HepG2 (cell line): ENCODE results near the gene ZG16B. TPM values are rescaled to one million over a fixed set of nuclear protein-coding genes. Genes with fewer than 3 reads are reported as not detected.
A peak's percentile ranks its signal among the peaks of the same experiment; 100 is the strongest.

Source experiments
- BATF2 ChIP-seq: sonication (generic); formaldehyde crosslinking; IDR thresholded peaks from 2 replicates; pipeline ENCODE4 v1.8.0; 2022; ENCODE audit warnings: mild to moderate bottlenecking, missing genetic modification reagents, moderate library complexity
- GMEB1 ChIP-seq: sonication (generic); formaldehyde crosslinking; IDR thresholded peaks from 2 replicates; pipeline ENCODE4 v1.5.1; 2020; ENCODE audit warnings: missing genetic modification reagents, mild to moderate bottlenecking, borderline replicate concordance
- HMGXB4 ChIP-seq, 2 experiments: sonication (generic) in 1 of 2; formaldehyde crosslinking in 1 of 2; IDR thresholded peaks; 2 replicates each; pipeline versions ENCODE4 v1.4.0 to v1.6.1; 2018 to 2020; ENCODE audit warnings: missing genetic modification reagents in 2 of 2, borderline replicate concordance in 1 of 2, low read depth in 1 of 2, mild to moderate bottlenecking in 1 of 2, missing biosample characterization in 1 of 2
- KDM5B ChIP-seq: sonication (generic); formaldehyde crosslinking; IDR thresholded peaks from 2 replicates; pipeline ENCODE4 v1.4.0; 2020; ENCODE audit warnings: missing genetic modification reagents, mild to moderate bottlenecking, borderline replicate concordance
- PAWR ChIP-seq: sonication (generic); formaldehyde crosslinking; IDR thresholded peaks from 2 replicates; pipeline ENCODE4 v1.4.0; 2020; ENCODE audit warnings: missing genetic modification reagents, mild to moderate bottlenecking, borderline replicate concordance
- ZMYM3 ChIP-seq: sonication (generic); formaldehyde crosslinking; IDR thresholded peaks from 2 replicates; pipeline ENCODE4 v1.5.1; 2020; ENCODE audit warnings: mild to moderate bottlenecking, missing genetic modification reagents
- ZNF776 ChIP-seq: sonication (generic); formaldehyde crosslinking; IDR thresholded peaks from 2 replicates; pipeline ENCODE4 v1.4.0; 2020; ENCODE audit warnings: mild to moderate bottlenecking, missing genetic modification reagents
- ZNF777 ChIP-seq: sonication (generic); formaldehyde crosslinking; IDR thresholded peaks from 2 replicates; pipeline ENCODE4 v1.4.0; 2020; ENCODE audit warnings: missing genetic modification reagents
- ZNF878 ChIP-seq: sonication (generic); formaldehyde crosslinking; IDR thresholded peaks from 2 replicates; pipeline ENCODE4 v1.8.1; 2023; ENCODE audit warnings: mild to moderate bottlenecking, missing genetic modification reagents, moderate library complexity
- polyA plus RNA-seq, 8 experiments: library from polyadenylated mRNA; depleted of rRNA in 3 of 8; stranded (reverse) in 7 of 8; unstranded in 1 of 8; fragments of >200 nt; fragmentation: Illumina TruSeq in 4 of 8; extraction: Trizol in 4 of 8; gene quantifications; 2 replicates each; pipeline versions ENCODE4 v1.2.1 to v1.2.3, GENCODE V29; 2011 to 2016; ENCODE audit warnings: low read depth in 4 of 8, missing spikeins in 1 of 8, mixed read lengths in 1 of 8; ENCODE audit not compliant: insufficient read depth in 1 of 8
- total RNA-seq, 5 experiments: library from RNA; depleted of rRNA; stranded (reverse); fragments of >200 nt; fragmentation: Illumina TruSeq; extraction: Trizol; gene quantifications; 2 replicates each; pipeline ENCODE4 v1.2.3, GENCODE V29; 2016; ENCODE audit warnings: low read depth in 1 of 5
- TF ChIP-seq, protein P1 (sequence below): sonication (generic); formaldehyde crosslinking; IDR thresholded peaks from 2 replicates; pipeline ENCODE4 v1.4.0; 2020; ENCODE audit warnings: mild to moderate bottlenecking, missing genetic modification reagents, borderline replicate concordance
- TF ChIP-seq, protein P2 (sequence below): sonication (generic); formaldehyde crosslinking; IDR thresholded peaks from 2 replicates; pipeline ENCODE4 v1.5.0; 2020; ENCODE audit warnings: mild to moderate bottlenecking, missing genetic modification reagents
- TF ChIP-seq, protein P3 (sequence below): sonication (generic); formaldehyde crosslinking; IDR thresholded peaks from 2 replicates; pipeline ENCODE4 v1.4.0; 2020; ENCODE audit warnings: mild to moderate bottlenecking, low read depth, missing genetic modification reagents
- TF ChIP-seq, protein P4 (sequence below): IDR thresholded peaks from 2 replicates; pipeline ENCODE4 v1.4.0; 2020; ENCODE audit warnings: mild to moderate bottlenecking, missing genetic modification reagents

Gene ZG16B
- total and polyA plus RNA-seq, 2 of the 13 experiments (the other 11 are each of a cell fraction or from before 2014, with no cell fraction given) = 1.5 to 11.3 TPM

DNA sequence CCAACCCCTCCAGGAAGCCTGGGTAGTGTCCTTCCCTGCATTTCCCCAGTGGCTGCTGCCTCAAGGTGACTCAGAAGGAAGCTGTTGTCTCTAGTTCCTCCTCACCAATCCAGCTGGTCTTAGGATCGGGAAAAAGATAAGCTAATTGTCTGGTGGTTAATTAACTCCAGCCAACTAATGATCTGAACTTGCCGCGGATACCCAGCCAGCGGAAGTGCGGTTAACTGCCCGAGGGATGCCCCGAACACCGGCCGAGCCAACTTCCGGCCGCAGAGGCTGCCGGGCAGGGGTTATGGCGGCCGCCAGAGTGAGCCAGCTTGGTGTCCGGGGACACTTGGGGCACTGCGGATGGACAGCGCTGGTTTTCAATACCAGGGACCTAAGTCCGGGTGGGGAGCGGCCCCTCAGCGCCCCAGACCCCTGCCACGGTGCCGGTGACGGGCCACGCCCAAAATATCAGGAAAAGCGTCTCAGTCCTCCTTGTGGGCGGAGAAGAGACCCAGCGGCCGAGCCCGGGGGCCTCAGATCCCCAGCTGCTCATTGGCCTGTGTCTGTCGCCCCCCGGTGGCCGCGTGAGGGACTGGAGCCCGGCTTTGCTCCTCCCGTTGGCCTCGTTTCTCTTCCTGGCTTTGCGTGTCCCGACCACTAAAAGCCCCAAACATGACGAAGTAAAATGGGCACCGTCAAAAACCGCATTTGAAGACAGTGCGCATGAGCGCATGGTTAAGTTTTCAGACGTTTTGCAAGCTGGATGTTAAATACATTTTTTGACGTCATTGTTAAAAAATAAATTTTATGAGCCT lies 38.1 kb downstream of the ZG16B start (continued):
- TF ChIP-seq, protein P1, sequence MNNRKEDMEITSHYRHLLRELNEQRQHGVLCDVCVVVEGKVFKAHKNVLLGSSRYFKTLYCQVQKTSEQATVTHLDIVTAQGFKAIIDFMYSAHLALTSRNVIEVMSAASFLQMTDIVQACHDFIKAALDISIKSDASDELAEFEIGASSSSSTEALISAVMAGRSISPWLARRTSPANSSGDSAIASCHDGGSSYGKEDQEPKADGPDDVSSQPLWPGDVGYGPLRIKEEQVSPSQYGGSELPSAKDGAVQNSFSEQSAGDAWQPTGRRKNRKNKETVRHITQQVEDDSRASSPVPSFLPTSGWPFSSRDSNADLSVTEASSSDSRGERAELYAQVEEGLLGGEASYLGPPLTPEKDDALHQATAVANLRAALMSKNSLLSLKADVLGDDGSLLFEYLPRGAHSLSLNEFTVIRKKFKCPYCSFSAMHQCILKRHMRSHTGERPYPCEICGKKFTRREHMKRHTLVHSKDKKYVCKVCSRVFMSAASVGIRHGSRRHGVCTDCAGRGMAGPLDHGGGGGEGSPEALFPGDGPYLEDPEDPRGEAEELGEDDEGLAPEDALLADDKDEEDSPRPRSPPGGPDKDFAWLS (CRISPR knock-in tag) = no peak
- TF ChIP-seq, protein P2, sequence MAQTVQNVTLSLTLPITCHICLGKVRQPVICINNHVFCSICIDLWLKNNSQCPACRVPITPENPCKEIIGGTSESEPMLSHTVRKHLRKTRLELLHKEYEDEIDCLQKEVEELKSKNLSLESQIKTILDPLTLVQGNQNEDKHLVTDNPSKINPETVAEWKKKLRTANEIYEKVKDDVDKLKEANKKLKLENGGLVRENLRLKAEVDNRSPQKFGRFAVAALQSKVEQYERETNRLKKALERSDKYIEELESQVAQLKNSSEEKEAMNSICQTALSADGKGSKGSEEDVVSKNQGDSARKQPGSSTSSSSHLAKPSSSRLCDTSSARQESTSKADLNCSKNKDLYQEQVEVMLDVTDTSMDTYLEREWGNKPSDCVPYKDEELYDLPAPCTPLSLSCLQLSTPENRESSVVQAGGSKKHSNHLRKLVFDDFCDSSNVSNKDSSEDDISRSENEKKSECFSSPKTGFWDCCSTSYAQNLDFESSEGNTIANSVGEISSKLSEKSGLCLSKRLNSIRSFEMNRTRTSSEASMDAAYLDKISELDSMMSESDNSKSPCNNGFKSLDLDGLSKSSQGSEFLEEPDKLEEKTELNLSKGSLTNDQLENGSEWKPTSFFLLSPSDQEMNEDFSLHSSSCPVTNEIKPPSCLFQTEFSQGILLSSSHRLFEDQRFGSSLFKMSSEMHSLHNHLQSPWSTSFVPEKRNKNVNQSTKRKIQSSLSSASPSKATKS = no peak
- TF ChIP-seq, protein P3, sequence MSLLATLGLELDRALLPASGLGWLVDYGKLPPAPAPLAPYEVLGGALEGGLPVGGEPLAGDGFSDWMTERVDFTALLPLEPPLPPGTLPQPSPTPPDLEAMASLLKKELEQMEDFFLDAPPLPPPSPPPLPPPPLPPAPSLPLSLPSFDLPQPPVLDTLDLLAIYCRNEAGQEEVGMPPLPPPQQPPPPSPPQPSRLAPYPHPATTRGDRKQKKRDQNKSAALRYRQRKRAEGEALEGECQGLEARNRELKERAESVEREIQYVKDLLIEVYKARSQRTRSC (CRISPR knock-in tag) = no peak
- TF ChIP-seq, protein P4, sequence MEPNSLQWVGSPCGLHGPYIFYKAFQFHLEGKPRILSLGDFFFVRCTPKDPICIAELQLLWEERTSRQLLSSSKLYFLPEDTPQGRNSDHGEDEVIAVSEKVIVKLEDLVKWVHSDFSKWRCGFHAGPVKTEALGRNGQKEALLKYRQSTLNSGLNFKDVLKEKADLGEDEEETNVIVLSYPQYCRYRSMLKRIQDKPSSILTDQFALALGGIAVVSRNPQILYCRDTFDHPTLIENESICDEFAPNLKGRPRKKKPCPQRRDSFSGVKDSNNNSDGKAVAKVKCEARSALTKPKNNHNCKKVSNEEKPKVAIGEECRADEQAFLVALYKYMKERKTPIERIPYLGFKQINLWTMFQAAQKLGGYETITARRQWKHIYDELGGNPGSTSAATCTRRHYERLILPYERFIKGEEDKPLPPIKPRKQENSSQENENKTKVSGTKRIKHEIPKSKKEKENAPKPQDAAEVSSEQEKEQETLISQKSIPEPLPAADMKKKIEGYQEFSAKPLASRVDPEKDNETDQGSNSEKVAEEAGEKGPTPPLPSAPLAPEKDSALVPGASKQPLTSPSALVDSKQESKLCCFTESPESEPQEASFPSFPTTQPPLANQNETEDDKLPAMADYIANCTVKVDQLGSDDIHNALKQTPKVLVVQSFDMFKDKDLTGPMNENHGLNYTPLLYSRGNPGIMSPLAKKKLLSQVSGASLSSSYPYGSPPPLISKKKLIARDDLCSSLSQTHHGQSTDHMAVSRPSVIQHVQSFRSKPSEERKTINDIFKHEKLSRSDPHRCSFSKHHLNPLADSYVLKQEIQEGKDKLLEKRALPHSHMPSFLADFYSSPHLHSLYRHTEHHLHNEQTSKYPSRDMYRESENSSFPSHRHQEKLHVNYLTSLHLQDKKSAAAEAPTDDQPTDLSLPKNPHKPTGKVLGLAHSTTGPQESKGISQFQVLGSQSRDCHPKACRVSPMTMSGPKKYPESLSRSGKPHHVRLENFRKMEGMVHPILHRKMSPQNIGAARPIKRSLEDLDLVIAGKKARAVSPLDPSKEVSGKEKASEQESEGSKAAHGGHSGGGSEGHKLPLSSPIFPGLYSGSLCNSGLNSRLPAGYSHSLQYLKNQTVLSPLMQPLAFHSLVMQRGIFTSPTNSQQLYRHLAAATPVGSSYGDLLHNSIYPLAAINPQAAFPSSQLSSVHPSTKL (CRISPR knock-in tag) = peak; percentile 78
- TF ChIP-seq PAWR (CRISPR knock-in tag) (0 out of 2 replicates have a peak, but pooled peaks have one; percentile 40), BATF2 (CRISPR knock-in tag) (no peak), ZMYM3 (CRISPR knock-in tag) (peak; percentile 9; the same call in 1 of the 2 replicates), ZNF776 (CRISPR knock-in tag) (no peak; the same call in 1 of the 2 replicates), ZNF878 (CRISPR knock-in tag) (no peak), ZNF777 (CRISPR knock-in tag) (peak; percentile 52), HMGXB4 (CRISPR knock-in tag; IDR thresholded peaks at IDR 0.05; ENCODE audit: borderline replicate concordance in 1 of 2, low read depth in 1 of 2) (peak; percentile 88 to 93), GMEB1 (CRISPR knock-in tag) (peak; percentile 63; the same call in 1 of the 2 replicates), KDM5B (peak; percentile 87; the same call in 1 of the 2 replicates)
